ENCODE data around the gene AAMDC. TPM values are rescaled to one million over a fixed set of nuclear protein-coding genes. Genes with fewer than 3 reads are reported as not detected.
A peak's percentile ranks its signal among the peaks of the same experiment; 100 is the strongest.
"Not testable (repeated sequence)": the region's sequence is repeated elsewhere in the genome, so short reads cannot be mapped to it uniquely, and the experiment has no call there.

AAMDC gene
- total RNA-seq, 2 experiments from 2014 or later: 9.5 to 11.3 TPM

DNA sequence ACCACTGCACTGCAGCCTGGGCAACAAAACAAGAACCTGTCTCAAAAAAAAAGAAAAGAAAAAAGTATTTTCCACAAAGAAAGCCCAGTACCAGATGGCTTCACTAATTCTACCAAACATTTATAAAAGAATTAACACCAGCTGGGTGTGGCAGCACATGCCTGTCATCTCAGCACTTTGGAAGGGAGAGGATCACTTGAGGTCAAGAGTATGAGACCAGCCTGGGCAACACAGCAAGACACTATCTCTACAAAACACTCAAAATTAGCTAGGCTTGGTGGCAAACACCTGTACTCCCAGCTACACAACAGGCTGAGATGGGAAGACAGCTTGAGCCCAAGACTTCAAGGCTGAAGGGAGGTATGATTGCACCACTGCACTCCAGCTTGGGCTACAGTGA, 20.5 kb upstream of the AAMDC start:
- no peak for DNase-seq
- H3K4me3 Mint-ChIP-seq: no peak overlapping the region
- H3K9me3 Mint-ChIP-seq: no peaks in the 10 kb centered on the region
- no peaks in the 10 kb centered on the region for H3K27me3 Mint-ChIP-seq
- POLR2A ChIA-PET: no interaction called here
- peaks cover 25% of the 10 kb centered on the region for H3K36me3 Mint-ChIP-seq
- H3K4me1 Mint-ChIP-seq: peaks cover 15% of the 10 kb centered on the region
- H3K27ac Mint-ChIP-seq: no peak overlapping the region
- no peak for ATAC-seq (ENCODE audit: low read depth)

DNA sequence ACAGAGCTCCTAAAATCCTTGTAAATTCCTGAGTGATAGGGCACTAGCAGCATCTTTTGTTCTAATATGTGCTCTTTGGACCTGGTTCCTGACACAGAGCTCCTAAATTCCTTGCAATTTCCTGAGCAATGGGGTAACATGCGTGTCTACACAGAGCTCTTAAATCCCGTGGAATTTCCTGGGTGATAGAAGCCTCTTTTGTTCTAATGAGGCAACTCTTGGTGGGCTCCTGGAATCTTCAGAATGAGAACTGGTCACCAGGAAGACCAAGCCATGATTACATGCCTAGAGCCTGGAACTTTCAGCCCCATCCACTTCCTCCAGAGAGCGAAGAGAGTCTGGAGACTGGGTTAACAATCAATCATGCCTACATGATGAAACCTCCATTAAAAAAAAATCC, 19.5 kb upstream of the AAMDC start:
- Mint-ChIP-seq H3K36me3 (peaks cover 21% of the 10 kb centered on the region), H3K9me3 (no peaks in the 10 kb centered on the region), H3K4me1 (peaks cover 15% of the 10 kb centered on the region), H3K4me3 (no peak overlapping the region), H3K27me3 (no peaks in the 10 kb centered on the region), H3K27ac (no peak overlapping the region)
- POLR2A ChIA-PET: no interaction called here
- DNase-seq (no peak), ATAC-seq (ENCODE audit: low read depth) (no peak)

DNA sequence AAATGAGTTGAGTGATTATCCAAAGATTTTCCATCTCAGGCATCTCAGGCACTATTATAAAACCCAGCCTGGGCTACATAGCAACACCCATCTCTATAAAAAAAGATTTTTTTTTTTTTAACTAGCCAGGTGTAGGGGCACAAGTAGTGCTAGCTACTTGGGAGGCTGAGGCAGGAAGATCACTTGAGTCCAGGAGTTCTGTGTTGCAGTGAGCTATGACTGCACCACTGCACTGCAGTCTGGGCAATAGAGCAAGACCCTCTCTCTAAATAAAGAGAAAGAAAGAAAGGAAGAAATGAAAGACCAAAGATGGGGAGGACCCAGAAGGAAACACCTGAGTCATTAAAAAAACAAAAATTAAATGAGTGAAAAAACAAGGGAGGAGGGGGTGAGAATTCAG, 14.5 kb upstream of the AAMDC start:
- Mint-ChIP-seq H3K27me3 (no peaks in the 10 kb centered on the region), H3K27ac (no peak overlapping the region), H3K4me1 (peaks cover 10% of the 10 kb centered on the region)

DNA sequence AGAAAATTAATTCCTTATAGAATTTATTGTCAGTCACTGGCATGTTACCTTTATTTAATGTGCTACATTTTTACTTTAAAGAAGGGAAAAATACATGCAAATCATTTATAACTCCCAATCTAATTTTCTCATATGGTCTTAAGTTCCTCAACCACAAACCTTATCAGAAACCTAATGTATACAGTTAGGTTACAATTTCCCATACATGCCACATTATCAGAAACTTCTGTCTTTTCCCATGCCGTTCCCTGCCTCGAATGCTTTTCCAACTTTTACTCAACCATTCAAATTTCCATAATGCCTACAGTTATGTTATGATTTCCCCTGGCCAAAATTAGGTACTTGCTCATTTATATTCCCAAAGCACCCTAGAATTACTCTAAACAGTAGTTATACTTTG, 14.0 kb upstream of the AAMDC start:
- Mint-ChIP-seq H3K4me1 (peaks cover 10% of the 10 kb centered on the region), H3K4me3 (no peak overlapping the region), H3K27ac (no peak overlapping the region), H3K27me3 (no peaks in the 10 kb centered on the region), H3K36me3 (peaks cover 31% of the 10 kb centered on the region), H3K9me3 (no peaks in the 10 kb centered on the region)
- no peak for ATAC-seq (ENCODE audit: low read depth)
- no peak for DNase-seq
- POLR2A ChIA-PET: no interaction called here

More for the DNA sequence above, 14.5 kb upstream of the AAMDC start:
- DNase-seq (no peak), ATAC-seq (ENCODE audit: low read depth) (no peak)
- POLR2A ChIA-PET: no interaction called here
- no peaks in the 10 kb centered on the region for H3K9me3 Mint-ChIP-seq
- no peak overlapping the region for H3K4me3 Mint-ChIP-seq
- H3K36me3 Mint-ChIP-seq: peaks cover 29% of the 10 kb centered on the region

GRCh38 chr11:77813256-77813655, 7.7 kb upstream of the AAMDC start:
- Mint-ChIP-seq H3K9me3 (peaks cover 7% of the 10 kb centered on the region), H3K4me3 (no peak overlapping the region), H3K4me1 (peaks cover 21% of the 10 kb centered on the region), H3K27ac (no peak overlapping the region), H3K36me3 (peaks cover 39% of the 10 kb centered on the region), H3K27me3 (no peaks in the 10 kb centered on the region)
- DNase-seq (no peak), ATAC-seq (ENCODE audit: low read depth) (no peak)
- POLR2A ChIA-PET: no interaction called here

DNA sequence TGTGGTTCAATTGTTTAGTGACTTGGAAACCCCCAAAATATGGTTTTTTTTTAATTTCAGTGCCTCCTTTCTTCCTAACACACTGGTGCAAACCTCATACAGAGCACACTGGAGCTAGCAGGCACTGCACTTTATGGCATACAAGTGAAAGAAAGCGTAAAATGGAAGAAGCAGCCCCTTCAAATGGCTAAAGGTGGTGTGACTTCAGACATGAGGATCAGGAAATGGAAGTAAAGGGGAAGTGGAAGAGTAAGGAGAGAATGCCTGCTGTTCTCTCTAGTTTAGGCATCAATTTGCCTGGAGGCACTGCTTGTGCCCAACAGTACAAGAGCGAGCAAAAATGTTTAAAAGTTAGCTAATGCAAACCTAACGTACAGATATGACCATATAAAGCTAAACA, 6.1 kb upstream of the AAMDC start:
- Mint-ChIP-seq H3K9me3 (peaks cover 7% of the 10 kb centered on the region), H3K4me3 (no peak overlapping the region), H3K36me3 (peaks cover 38% of the 10 kb centered on the region), H3K27ac (no peak overlapping the region), H3K27me3 (no peaks in the 10 kb centered on the region), H3K4me1 (peaks cover 26% of the 10 kb centered on the region)
- POLR2A ChIA-PET: no interaction called here
- ATAC-seq (ENCODE audit: low read depth): no peak
- DNase-seq: no peak

DNA sequence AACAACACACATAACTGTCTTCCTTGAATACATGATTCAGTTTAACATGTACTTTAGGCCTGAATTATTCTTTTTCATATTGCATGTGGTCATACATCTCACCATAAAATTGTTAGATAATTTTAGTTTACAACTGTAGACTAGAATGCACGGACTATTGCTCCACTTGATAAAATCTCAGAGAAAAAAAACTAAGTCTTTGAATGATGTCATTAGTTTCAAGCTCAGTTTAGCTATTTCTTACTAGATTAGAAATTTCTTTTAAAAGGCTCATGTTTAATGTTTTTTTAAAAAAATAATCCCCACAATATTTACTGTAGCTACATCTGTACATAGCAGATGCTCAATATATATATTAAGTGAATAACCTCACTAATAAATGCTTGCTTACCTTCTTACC, 5.5 kb upstream of the AAMDC start:
- Mint-ChIP-seq H3K36me3 (peaks cover 33% of the 10 kb centered on the region), H3K4me3 (no peak overlapping the region), H3K27me3 (no peaks in the 10 kb centered on the region), H3K27ac (no peak overlapping the region), H3K9me3 (peaks cover 7% of the 10 kb centered on the region), H3K4me1 (peaks cover 22% of the 10 kb centered on the region)
- POLR2A ChIA-PET: no interaction called here
- no peak for DNase-seq
- no peak for ATAC-seq (ENCODE audit: low read depth)

DNA sequence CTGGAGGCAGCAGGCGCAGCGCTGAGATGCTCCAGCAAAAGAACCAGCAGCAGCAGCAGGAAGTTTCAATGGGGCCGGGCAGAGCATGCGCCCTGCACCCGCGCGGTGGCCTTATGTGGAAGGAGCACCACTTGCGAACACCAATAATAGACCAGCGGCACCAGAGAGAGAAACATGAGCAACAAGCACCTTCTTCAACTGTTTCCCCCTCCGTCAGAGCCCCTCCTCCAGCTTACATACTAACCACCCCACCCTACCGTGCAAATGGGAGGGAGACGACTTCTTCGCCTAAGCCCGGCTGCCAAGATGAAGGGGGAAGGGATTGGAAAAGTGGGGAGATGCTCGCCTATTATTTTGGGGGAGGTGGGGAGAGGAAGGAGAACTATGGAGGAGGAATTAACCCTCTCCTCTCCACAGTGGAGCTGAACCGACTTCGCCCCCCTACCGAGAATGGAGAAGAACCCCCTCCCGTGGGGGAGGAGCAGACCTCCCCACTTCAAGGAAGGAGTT, 1.5 kb upstream of the AAMDC start:
- DNase-seq (peak; percentile 80), ATAC-seq (ENCODE audit: low read depth) (peak; percentile 69)
- Mint-ChIP-seq H3K27ac (peak overlapping the region; percentile 95), H3K4me1 (peaks cover 31% of the 10 kb centered on the region), H3K36me3 (peaks cover 15% of the 10 kb centered on the region), H3K9me3 (peaks cover 7% of the 10 kb centered on the region), H3K4me3 (peak overlapping the region; percentile 96), H3K27me3 (no peaks in the 10 kb centered on the region)
- POLR2A ChIA-PET: interaction anchor here (1.0 to 2.4 kb wide), 4 partner anchors 15 to 755 kb away, joined by 3 to 20 read pairs (median 4); partner anchors contain the start of genes ALG8, INTS4 and NARS2

GRCh38 chr11:77819921-77820564, 901 bp upstream of the AAMDC start:
- Mint-ChIP-seq H3K36me3 (peaks cover 11% of the 10 kb centered on the region), H3K27ac (peak overlapping the region; percentile 95), H3K4me1 (peaks cover 28% of the 10 kb centered on the region), H3K9me3 (peaks cover 3% of the 10 kb centered on the region), H3K27me3 (no peaks in the 10 kb centered on the region), H3K4me3 (peak overlapping the region; percentile 96)
- POLR2A ChIA-PET: interaction anchor here (1.0 to 2.4 kb wide), 4 partner anchors 16 to 754 kb away, joined by 3 to 20 read pairs (median 4); partner anchors contain the start of genes ALG8, INTS4 and NARS2
- ATAC-seq (ENCODE audit: low read depth) (peak; percentile 5), DNase-seq (no peak)

DNA sequence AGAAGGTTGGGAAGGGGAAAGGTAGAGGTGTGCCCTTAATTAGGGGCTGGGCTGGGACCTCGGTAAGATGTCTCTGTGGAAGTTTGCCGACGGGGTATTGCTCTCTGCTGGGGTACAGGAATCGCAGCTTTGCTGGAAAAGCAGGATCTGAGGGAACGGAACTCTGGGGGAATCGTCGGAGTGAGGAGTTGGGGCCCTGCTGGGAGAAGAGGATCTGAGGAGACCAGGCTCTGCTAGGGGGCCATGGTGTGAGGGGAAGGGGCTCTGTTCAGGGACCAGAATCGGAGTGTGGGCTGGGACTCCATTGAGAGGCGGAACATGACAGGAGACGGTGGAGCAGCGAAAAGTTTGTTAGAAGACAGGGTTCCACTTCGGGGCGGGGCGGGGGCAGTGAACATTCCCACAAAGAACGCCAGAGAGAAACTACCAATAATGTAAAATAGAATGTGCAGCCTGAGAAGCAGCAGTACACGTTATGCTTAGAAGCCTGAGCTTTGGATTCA, 456 bp downstream of the AAMDC start:
- no peaks in the 10 kb centered on the region for H3K9me3 Mint-ChIP-seq
- peak overlapping the region; percentile 87 for H3K27ac Mint-ChIP-seq
- no peaks in the 10 kb centered on the region for H3K27me3 Mint-ChIP-seq
- ATAC-seq (ENCODE audit: low read depth) (no peak), DNase-seq (peak; percentile 41)
- H3K4me1 Mint-ChIP-seq: peaks cover 24% of the 10 kb centered on the region
- peaks cover 7% of the 10 kb centered on the region for H3K36me3 Mint-ChIP-seq
- POLR2A ChIA-PET: interaction anchor here (0.6 kb wide), 1 partner anchor 257 kb away, joined by 4 read pairs; no protein-coding TSS in a partner anchor
- peak overlapping the region; percentile 96 for H3K4me3 Mint-ChIP-seq

GRCh38 chr11:77822126-77822525, 1.2 kb downstream of the AAMDC start:
- H3K4me3 Mint-ChIP-seq; DNase-seq; H3K27ac Mint-ChIP-seq; H3K9me3 Mint-ChIP-seq; H3K36me3 Mint-ChIP-seq; ATAC-seq (ENCODE audit: low read depth); H3K27me3 Mint-ChIP-seq; POLR2A ChIA-PET: not testable (repeated sequence)
- H3K4me1 Mint-ChIP-seq: peaks cover 20% of the 10 kb centered on the region

GRCh38 chr11:77823775-77824174, 2.8 kb downstream of the AAMDC start:
- Mint-ChIP-seq H3K4me3 (no peak overlapping the region), H3K4me1 (peaks cover 13% of the 10 kb centered on the region), H3K36me3 (peaks cover 5% of the 10 kb centered on the region), H3K27me3 (no peaks in the 10 kb centered on the region), H3K9me3 (no peaks in the 10 kb centered on the region), H3K27ac (no peak overlapping the region)
- POLR2A ChIA-PET: no interaction called here
- ATAC-seq (ENCODE audit: low read depth): no peak
- no peak for DNase-seq

DNA sequence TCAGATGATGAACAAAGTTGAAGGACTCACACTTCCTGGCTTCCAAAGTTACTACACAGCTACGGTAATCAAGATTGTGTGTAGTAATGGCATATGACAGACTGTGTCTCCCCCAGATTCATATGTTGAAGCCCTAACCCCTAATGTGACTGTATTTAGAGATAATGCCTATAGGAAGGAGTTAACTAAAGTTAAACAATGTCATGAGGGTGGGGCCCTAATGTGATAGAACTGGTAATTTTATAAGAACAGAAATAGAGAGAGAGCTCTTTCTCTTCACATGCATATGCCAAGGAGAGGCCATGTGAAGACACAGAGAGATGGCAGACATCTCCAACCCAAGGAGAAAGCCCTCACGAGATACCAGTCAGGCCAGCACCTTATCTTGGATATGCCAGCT, 8.0 kb downstream of the AAMDC start:
- H3K27me3 Mint-ChIP-seq: no peaks in the 10 kb centered on the region
- H3K36me3 Mint-ChIP-seq: peaks cover 3% of the 10 kb centered on the region
- POLR2A ChIA-PET: no interaction called here
- peaks cover 5% of the 10 kb centered on the region for H3K9me3 Mint-ChIP-seq
- ATAC-seq (ENCODE audit: low read depth) (no peak), DNase-seq (no peak)
- no peak overlapping the region for H3K4me3 Mint-ChIP-seq
- H3K4me1 Mint-ChIP-seq: peaks cover 4% of the 10 kb centered on the region
- no peak overlapping the region for H3K27ac Mint-ChIP-seq

DNA sequence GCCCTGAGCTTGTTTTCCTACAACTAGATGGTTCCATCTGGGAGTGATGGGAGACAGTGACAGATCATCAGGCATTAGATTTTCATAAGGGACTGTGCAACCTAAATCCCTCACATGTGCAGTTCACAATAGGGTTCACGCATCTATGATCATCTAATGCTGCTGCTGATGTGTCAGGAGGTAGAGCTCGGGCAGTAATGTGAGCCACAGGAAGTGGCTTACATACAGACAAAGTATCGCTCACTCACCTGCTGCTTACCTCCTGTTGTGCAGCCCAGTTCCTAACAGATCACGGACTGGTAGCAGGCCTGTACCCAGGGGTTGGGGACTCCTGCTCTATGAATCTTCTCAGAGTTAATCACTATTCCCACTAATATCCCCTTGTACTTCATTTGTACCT, 12.4 kb downstream of the AAMDC start:
- DNase-seq (no peak), ATAC-seq (ENCODE audit: low read depth) (no peak)
- Mint-ChIP-seq H3K27me3 (no peaks in the 10 kb centered on the region), H3K4me3 (no peak overlapping the region), H3K27ac (no peak overlapping the region), H3K9me3 (peaks cover 5% of the 10 kb centered on the region), H3K4me1 (peaks cover 4% of the 10 kb centered on the region), H3K36me3 (peaks cover 3% of the 10 kb centered on the region)
- POLR2A ChIA-PET: no interaction called here
